SU-DHL-6 (cell line): ENCODE results near the gene NDC1.

ENCODE experiments used
- H2AFZ ChIP-seq: fragments of 200-600 bp; sonication (generic); 2 replicates; pipeline ENCODE4 v1.6.1; 2014; ENCODE audit warnings: low read depth, mild to moderate bottlenecking, moderate library complexity, mixed read lengths, antibody characterized with exemption, low read length; ENCODE audit not compliant: severe bottlenecking
- H3F3A ChIP-seq: fragments of 200-600 bp; shearing (Covaris generic); 2 replicates; pipeline ENCODE4 v1.6.0; 2016; ENCODE audit warnings: antibody characterized with exemption, mild to moderate bottlenecking; ENCODE audit not compliant: insufficient read depth
- H3K27ac ChIP-seq: fragments of 200-600 bp; sonication (generic); 2 replicates; pipeline ENCODE4 v1.5.1; 2016; ENCODE audit warnings: low read depth, mild to moderate bottlenecking, low read length, moderate library complexity, mixed read lengths
- H3K27me3 ChIP-seq: fragments of 200-600 bp; sonication (generic), shearing (Covaris generic); 2 replicates; pipeline ENCODE4 v1.6.0; 2014; ENCODE audit warnings: mild to moderate bottlenecking, low read length
- H3K36me3 ChIP-seq: fragments of 200-600 bp; sonication (generic); 2 replicates; pipeline ENCODE4 v1.6.1; 2014; ENCODE audit warnings: mild to moderate bottlenecking, low read length, mixed read lengths
- H3K4me2 ChIP-seq: fragments of 300-600, 200-600 bp; shearing (Covaris generic), sonication (generic); 2 replicates; pipeline ENCODE4 v1.6.0; 2014; ENCODE audit warnings: low read length, low read depth, mild to moderate bottlenecking; ENCODE audit not compliant: poor library complexity, severe bottlenecking
- H3K4me3 ChIP-seq: fragments of 200-600 bp; sonication (generic); 2 replicates; pipeline ENCODE4 v1.5.1; 2014; ENCODE audit warnings: antibody characterized with exemption, low read length, mild to moderate bottlenecking, mixed read lengths; ENCODE audit not compliant: insufficient read depth, poor library complexity, severe bottlenecking
- H3K79me2 ChIP-seq: fragments of 200-600 bp; sonication (generic); 2 replicates; pipeline ENCODE4 v1.6.1; 2014; ENCODE audit warnings: mild to moderate bottlenecking, low read length, moderate library complexity; ENCODE audit not compliant: insufficient read depth
- H3K9ac ChIP-seq: fragments of 200-600 bp; sonication (generic); 2 replicates; pipeline ENCODE4 v1.7.0; 2014; ENCODE audit warnings: mild to moderate bottlenecking, low read length
- H3K9me2 ChIP-seq: fragments of 200-600 bp; sonication (generic); replicated peaks from 2 replicates; pipeline ENCODE4 v1.6.1; 2014; ENCODE audit warnings: low read length; ENCODE audit not compliant: insufficient read depth
- H3K9me3 ChIP-seq: fragments of 200-600 bp; sonication (generic); 2 replicates; pipeline ENCODE4 v1.6.1; 2014; ENCODE audit warnings: low read length, mixed read lengths; ENCODE audit not compliant: insufficient read depth
- H4K20me1 ChIP-seq: fragments of 200-600 bp; sonication (generic); 2 replicates; pipeline ENCODE4 v1.6.1; 2014; ENCODE audit warnings: low read depth, mild to moderate bottlenecking, antibody characterized with exemption, low read length, moderate library complexity, mixed read lengths
- CTCF ChIP-seq: fragments of 200-600 bp; sonication (generic); IDR thresholded peaks from one replicate; pipeline ENCODE4 v1.5.1; 2017; ENCODE audit warnings: antibody characterized with exemption, mild to moderate bottlenecking, low read length, moderate library complexity; ENCODE audit not compliant: insufficient read depth, poor library complexity, severe bottlenecking
- EZH2phosphoT487 ChIP-seq: fragments of 200-600 bp; sonication (generic), shearing (Covaris generic); conservative IDR thresholded peaks from 2 replicates; pipeline ENCODE4 v1.6.1; 2018; ENCODE audit warnings: mild to moderate bottlenecking, antibody characterized with exemption, low read length, moderate library complexity, mixed read lengths

The NDC1 gene

GRCh38 chr1:53730224-53730865 is 107.8 kb downstream of the NDC1 start:
- H3K9me3 ChIP-seq: no peaks in the 10 kb centered on the region
- no peak overlapping the region for H2AFZ ChIP-seq
- H3K27me3 ChIP-seq: no peaks in the 10 kb centered on the region
- H4K20me1 ChIP-seq: no peaks in the 10 kb centered on the region
- H3K79me2 ChIP-seq: no peaks in the 10 kb centered on the region
- no peaks in the 10 kb centered on the region for H3K36me3 ChIP-seq
- H3K9me2 ChIP-seq: no peaks in the 10 kb centered on the region
- H3K9ac ChIP-seq: no peak overlapping the region
- no peak overlapping the region for H3K4me3 ChIP-seq
- no peak overlapping the region for H3K27ac ChIP-seq
- H3K4me2 ChIP-seq: no peak overlapping the region
- TF ChIP-seq CTCF: no peak
- no peak for TF ChIP-seq EZH2phosphoT487
- H3F3A ChIP-seq: no peaks in the 10 kb centered on the region

- no peaks in the 10 kb centered on the region for H3K36me3 ChIP-seq
- no peak overlapping the region for H2AFZ ChIP-seq
Observed at GRCh38 chr1:53729456-53730223, 108.5 kb downstream of the NDC1 start.

GRCh38 chr1:53728702-53729455 is 109.2 kb downstream of the NDC1 start:
- H3K36me3 ChIP-seq: no peaks in the 10 kb centered on the region
- no peak overlapping the region for H2AFZ ChIP-seq
- H3K4me3 ChIP-seq: no peak overlapping the region
- no peak overlapping the region for H3K27ac ChIP-seq
- no peak overlapping the region for H3K4me2 ChIP-seq
- H3K79me2 ChIP-seq: no peaks in the 10 kb centered on the region
- no peaks in the 10 kb centered on the region for H3K27me3 ChIP-seq
- no peaks in the 10 kb centered on the region for H3F3A ChIP-seq
- H3K9me2 ChIP-seq: no peaks in the 10 kb centered on the region
- no peak overlapping the region for H3K9ac ChIP-seq
- no peaks in the 10 kb centered on the region for H3K9me3 ChIP-seq
- no peaks in the 10 kb centered on the region for H4K20me1 ChIP-seq
- TF ChIP-seq CTCF (no peak), EZH2phosphoT487 (no peak)

More at GRCh38 chr1:53729456-53730223, 108.5 kb downstream of the NDC1 start:
- no peaks in the 10 kb centered on the region for H3F3A ChIP-seq
- H3K4me2 ChIP-seq: no peak overlapping the region
- H3K27me3 ChIP-seq: no peaks in the 10 kb centered on the region
- no peaks in the 10 kb centered on the region for H3K9me3 ChIP-seq
- no peaks in the 10 kb centered on the region for H3K9me2 ChIP-seq
- no peak overlapping the region for H3K27ac ChIP-seq
- H4K20me1 ChIP-seq: no peaks in the 10 kb centered on the region
- no peak overlapping the region for H3K9ac ChIP-seq
- H3K4me3 ChIP-seq: no peak overlapping the region
- H3K79me2 ChIP-seq: no peaks in the 10 kb centered on the region
- TF ChIP-seq CTCF: no peak
- TF ChIP-seq EZH2phosphoT487: no peak
